Measurements from ENCODE around the gene VCL.

DNA sequence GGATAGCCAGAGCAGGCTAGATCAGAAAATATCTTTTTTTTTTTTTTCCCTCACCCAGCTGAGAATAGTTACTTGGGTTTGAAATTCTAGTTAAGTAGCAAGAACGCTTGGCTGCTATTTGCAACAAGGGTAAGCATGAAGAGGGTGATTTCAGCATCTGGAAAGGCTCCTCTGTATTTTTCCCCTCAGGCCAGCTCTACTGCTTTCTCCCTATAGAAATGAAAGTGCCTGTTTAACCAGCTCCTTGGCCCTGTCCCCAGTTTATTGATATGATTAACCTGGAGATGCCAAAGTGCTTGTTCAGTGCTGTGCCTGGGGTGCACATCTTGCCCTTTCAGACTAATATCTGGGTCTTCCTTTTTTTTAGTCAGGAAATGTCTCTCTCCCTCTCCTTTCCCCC is 115.6 kb downstream of the VCL start:
- TF ChIP-seq CTCF (IDR thresholded peaks at IDR 0.05) (no peak), POLR2A (IDR thresholded peaks at IDR 0.05) (no peak)

Measured in thyroid gland (tissue), 4 donors.